Measurements from ENCODE around the gene CDK19. TPM values are rescaled to one million over a fixed set of nuclear protein-coding genes. Genes with fewer than 3 reads are reported as not detected.
A peak's percentile ranks its signal among the peaks of the same experiment; 100 is the strongest.
"Not testable (repeated sequence)": the region's sequence is repeated elsewhere in the genome, so short reads cannot be mapped to it uniquely, and the experiment has no call there.

CDK19 gene
- total RNA-seq, 1 experiment from 2014 or later: 14.5 TPM

DNA sequence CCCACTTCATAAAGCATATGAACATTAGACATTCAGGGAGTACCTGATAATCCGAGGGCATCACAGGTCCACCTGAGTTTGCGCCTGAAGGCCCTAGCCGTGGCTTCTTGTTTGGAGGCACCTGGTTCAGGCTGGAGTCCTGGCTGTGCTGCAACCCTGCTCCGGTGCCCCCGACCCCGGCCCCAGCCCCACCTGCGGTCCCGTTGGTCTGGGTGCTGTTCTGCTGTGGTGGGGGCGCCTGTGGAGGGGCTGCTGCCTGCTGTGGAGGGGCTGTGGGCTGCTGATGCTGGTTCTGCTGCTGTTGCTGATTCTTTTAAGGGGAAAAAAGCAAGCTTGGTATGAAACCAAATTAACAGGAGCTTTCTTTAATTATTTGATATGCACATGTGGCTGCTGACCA, 194.2 kb downstream of the CDK19 start:
- DNase-seq (ENCODE audit: low read depth): no peak

DNA sequence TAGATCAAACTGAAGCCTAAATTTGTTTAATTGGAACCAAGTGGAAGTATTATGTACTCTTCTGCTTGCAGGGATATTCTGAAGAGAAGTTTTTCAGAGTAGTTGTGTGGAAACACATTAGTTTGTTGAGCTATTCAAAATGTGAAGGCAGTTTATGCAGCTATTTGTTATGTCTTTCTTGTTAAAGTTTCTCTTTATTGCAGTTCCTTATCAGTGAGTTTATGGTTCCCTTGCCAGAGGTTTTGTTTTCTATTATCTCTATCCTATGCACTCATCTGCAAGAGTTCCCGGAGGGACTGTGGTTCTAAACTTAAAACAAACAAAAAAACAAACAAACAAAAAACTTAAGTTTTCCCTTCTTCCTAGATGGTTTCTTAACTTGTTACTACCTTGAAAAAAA, 195.2 kb downstream of the CDK19 start:
- DNase-seq (ENCODE audit: low read depth): no peak

DNA sequence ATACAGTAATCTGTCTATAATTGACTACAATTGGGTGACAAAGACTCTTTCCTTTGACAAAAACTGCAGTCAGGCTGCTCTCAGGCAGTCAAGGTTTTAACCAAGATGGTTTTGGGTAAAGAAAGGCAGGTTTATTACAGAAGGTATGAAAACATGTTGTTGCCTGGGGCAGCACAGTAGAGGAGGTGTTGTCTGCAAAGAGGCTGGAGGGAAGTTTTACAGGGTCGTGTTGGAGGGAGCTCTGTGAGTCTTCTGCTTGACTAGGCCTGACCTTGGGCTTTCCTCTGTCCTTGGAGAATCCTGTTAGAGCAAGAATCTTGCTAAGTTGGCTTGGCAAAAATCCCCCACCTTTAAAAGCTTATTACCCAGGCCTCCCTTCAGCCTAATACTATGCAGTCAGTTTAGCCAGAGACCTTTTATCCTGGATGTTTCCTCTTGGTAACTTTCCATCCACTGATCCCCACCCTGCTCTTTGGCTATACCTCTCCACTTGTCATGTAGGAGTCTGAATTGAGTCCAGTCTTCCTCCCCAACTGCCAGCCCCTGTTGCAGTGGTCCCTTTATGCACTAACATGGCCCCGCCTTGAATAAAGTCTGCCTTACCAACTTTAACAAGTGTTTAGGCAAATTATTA, 195.9 kb downstream of the CDK19 start:
- no peak for DNase-seq (ENCODE audit: low read depth)

DNA sequence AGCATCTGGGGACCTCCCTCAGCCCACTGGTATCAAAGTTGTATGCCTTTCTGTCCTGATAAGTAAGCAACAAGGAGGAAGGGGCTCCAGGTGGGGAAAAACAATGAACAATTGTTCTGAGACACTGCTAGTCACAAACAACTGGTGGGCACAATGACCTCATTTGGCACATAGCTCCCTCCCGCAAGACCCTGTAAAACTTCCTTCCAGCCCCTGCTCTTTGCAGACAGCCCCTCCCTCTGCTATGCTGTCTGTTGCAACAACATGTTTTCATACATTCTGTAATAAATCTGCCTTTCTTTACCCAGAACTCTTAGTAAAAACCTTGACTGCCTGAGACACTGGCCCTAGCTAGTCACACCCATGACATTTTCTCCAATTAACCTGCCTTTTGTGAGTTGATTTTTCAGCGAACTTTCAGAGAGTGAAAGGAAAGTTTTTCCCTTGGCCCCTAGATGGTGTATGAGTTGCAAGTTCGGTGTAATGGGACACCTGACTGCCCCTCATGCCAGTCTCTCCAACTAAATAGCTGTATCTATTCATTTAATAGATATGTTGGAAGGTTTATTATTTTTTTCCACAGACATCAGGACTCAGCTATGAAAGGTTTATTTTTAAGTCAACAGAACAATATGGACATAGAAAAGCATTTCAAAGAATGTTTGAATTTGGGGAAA, 196.5 kb downstream of the CDK19 start:
- peak; percentile 7 for DNase-seq (ENCODE audit: low read depth)

DNA sequence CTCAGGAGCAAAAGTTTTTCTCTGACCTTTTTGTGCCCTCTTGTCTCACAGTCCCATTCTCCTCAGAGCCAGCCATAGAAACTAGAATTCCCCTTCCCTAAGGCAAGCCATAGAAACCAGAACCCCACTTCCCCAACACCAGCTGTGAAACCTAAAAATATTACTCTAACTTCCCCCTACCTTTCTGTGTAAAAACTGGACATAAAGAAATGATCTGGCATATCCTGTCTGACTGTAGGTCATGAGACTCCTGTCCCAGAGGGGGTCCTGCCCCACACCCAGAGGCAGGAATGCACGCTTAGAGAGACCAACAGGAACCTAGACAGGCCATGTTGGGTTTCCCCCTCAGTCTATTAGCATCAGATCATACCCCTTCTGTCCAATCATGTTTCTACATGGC, 198.2 kb downstream of the CDK19 start:
- DNase-seq (ENCODE audit: low read depth): no peak

DNA sequence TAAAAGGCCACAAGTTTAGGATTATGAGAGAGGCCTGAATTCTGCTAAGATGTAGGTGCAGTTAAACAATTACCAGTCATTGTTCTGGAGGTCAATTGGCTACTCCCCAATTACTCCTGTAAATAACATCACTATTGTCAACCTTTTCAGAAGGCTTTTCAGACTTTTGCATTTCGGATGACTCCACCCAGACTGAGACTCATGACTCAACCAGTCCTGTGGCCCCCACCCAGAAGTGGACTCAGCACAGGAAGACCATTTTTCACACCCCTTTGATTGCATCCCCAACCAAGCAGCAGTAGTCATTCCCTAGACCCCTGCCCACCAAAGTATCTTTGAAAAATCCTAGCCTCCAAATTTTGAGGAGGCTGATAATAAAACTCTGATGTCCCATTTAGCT, 199.5 kb downstream of the CDK19 start:
- DNase-seq (ENCODE audit: low read depth): no peak

DNA sequence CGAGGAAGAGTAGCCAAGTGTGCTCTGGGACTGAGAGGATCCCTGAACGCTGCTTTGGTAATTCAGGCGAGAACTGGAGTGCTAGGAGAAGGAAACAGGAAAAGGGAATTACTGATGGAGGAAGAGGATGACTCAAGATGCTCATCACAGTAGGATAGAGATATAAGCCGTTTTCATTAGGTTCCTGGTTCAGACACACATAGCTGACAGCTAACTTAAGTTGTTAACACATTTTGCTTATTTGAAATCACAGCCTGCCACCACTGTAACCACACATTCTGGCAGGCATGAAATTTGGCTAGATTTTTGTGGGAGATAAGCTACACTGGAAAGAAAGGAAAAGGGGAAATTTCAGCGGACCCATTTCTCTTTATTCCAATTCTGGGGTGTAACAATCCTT, 200.7 kb downstream of the CDK19 start:
- no peak for DNase-seq (ENCODE audit: low read depth)

DNA sequence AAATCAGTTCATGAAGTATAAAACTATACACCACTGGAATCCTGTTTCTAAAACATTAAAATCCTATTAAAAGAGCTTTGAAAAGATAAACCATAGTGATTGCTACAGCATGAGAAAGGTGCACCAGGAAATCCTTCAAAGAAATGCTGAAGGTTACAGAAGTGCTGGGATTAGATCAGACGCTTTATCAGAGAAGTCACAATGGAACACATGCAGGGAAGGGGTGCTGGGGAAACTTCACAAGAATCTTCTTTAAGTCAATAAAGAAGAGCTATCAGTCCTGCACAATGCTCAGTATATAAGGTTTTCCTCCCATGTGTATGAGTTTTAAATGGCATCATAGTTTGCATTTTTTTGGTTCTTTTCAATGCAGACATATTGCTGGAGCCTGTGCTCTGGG, 201.2 kb downstream of the CDK19 start:
- DNase-seq (ENCODE audit: low read depth): no peak

DNA sequence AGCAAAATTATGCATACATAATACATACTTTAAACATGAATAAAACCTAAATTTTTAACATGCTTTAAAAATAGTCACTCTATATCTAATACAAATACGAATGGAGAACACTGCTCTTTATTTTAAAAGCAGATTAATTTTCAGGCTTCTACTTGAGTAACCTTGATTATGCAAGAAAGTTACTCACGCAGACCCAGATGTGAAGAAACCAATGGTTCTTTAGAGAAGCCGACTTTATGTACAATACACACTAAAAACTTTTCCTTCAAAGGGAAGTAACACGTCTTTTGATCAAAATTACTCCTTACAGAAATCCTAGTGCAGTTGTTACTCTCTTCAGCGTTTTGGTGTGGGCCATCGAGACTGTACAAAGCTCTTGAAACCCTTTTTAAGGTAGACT, 201.9 kb downstream of the CDK19 start:
- DNase-seq (ENCODE audit: low read depth): no peak

DNA sequence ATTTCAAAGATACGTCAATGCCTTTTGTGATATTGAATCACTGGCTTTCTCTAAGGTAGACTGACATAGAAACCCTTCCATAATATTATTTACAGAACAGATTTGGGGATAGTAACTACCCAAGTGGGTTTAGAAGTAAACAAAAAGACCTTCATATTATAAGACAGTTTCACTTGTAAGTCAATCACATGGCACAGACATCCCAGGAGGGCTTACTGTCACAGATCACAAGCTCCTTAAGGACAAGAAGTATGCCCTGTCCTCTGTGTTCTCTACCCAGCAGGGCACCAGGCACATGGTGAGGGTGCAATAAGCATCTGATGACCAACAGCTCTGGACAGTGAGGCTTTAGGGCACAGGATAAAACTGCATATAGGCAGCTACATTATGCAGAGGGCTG, 203.0 kb downstream of the CDK19 start:
- no peak for DNase-seq (ENCODE audit: low read depth)

DNA sequence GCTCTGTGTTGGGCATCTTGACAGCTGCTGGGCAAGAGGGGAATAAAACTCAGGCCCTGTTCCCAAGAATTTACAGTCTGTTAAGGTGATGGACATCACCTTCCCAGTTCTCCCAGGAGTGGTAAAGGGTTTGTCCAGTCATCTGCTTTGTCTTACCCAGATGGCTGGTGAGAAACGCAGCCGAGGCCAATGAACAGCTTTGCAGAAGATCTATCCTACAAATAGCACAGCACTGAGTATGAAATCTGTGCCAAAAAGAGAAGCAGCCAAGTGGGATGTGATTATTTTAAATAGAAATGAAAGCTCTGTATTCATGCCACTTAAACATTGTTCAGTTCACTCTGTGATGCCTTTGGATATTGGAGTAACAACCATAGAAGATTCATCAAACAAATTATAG, 206.2 kb downstream of the CDK19 start:
- no peak for DNase-seq (ENCODE audit: low read depth)

DNA sequence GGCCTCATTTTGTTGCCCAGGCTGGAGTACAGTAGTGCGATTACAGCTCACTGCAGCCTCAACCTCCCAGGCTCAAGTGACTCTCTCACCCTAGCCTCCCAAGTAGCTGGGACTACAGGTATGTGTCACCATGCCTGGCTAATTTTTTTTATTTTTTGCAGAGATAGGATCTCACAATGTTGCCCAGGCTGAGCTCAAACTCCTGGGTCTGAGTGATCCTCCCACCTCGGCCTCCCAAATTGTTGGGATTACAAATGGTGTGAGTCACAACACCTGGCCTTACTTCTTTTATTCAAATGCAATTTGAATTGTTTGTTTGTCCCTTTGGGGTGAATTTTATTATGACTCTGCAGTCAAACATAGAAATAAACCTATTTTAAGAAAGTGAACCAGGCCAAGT, 207.1 kb downstream of the CDK19 start:
- no peak for DNase-seq (ENCODE audit: low read depth)

DNA sequence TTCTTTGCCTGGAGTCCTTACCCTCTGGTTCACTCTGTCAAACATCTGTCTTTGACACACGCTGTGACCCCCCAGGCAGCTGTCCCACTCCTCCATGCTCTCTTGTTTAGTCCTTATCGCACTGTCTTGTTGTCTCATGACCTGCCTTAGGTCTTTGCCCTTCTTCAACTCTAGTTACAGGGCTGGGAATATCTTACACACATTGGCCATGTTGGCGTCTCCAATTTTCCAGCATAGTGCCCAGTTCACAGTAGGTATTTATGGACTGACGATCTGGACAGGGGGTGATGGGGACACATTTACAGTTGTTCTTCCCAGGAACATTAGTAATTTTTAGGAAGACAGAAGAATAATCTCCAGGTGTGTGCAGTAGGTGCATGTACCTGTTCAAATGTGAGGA, 209.1 kb downstream of the CDK19 start:
- DNase-seq (ENCODE audit: low read depth): no peak

DNA sequence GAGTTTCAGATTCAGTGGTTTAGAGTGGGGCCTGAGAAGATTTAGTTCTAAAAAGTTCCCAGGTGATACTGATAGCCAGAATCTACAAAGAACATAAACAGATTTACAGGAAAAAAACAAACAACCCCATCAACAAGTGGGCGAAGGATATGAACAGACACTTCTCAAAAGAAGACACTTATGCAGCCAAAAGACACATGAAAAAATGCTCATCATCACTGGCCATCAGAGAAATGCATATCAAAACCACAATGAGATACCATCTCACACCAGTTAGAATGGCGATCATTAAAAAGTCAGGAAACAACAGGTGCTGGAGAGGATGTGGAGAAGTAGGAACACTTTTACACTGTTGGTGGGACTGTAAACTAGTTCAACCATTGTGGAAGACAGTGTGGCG, 214.6 kb downstream of the CDK19 start:
- not testable (repeated sequence) for DNase-seq (ENCODE audit: low read depth)

DNA sequence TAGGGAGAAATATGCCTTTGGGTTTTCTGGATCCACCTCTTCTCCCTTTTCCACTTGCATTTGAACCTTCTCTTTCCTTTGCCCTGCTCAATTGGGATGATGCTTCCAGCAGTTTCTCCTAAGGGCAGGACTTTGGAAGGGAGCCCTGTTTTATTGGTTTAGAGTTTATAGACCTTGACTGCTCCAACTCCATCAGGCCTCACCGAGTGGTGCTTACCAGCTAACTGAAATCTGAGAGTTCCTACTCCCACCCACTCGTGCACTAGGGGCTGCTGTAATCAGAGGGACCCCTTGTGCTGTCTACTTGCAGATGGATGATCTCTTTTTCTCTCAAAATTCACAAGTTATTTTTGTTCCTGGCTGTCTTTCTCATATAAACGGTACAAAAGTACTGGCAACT, 217.5 kb downstream of the CDK19 start:
- no peak for DNase-seq (ENCODE audit: low read depth)

DNA sequence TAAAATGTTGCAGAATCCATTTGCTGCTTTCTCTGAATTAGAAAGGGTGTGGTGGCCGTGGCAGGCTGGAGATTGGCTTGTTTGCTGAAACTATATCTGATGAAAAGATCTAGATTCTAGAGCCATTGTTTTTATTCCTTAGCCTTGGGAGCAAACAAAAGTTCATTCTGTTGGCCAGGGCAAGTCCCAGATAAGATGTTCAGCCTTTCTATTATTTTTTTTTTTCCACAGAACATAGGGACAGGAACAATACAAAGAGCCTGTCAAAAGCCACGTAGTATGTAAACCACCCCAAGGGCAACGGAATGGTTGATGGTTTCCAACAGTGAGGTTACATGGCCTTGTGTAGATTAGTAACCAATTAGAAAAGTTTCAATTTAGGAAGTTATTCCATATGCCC, 218.9 kb downstream of the CDK19 start:
- no peak for DNase-seq (ENCODE audit: low read depth)

DNA sequence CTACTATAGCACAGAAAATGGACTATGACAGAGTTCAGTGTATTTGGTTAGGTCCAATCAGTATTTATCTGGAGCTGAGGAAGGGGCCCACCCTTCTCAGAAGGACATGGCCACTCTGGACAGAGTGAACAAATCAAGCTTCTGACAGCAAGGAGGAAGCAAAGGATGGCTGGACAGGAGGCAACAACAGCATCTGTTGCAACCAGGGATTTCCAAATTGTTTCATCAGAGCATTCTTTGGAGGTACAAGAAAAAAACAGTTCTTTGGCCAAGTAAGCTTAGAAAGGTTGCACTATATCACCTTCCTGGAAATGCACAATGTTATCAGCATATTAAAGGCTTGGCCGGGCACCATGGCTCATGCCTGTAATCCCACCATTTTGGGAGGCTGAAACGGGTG, 220.2 kb downstream of the CDK19 start:
- DNase-seq (ENCODE audit: low read depth): no peak

DNA sequence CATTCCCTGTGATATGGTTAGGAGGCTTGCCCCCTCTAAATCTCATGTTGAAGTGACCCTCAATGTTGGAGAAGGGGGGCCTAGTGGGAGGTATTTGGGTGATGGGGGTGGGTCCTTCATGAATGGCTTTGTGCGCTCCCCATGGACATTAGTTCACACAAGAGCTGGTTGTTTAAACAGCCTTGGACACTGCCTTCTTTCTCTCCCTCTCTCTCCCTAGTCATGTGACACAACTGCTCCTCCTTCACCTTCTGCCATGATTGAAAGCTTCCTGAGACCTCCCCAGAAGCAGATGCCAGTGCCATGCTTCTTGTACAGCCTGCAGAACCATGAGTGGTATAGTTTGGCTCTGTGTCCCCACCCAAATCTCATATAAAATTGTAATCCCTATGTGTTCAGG, 221.6 kb downstream of the CDK19 start:
- DNase-seq (ENCODE audit: low read depth): no peak

DNA sequence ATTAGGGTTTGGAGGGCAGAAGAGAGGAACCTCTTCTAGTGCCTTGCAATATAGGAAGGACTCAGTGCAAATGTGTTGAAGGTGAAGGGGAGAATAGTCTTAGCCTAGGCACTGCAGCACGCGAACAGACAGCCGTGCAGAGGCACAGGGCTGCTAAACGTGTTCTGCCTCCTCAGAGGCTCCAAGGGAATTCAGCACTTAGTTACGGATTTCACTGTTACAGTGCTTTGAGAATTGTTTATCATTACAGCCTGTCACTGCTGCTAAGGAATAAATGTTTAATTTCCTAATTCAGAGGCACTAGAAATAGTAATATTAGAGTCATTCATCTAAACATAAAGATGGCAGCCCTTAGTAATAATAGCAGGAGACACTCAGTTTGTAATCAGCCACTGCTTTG, 222.5 kb downstream of the CDK19 start:
- no peak for DNase-seq (ENCODE audit: low read depth)

DNA sequence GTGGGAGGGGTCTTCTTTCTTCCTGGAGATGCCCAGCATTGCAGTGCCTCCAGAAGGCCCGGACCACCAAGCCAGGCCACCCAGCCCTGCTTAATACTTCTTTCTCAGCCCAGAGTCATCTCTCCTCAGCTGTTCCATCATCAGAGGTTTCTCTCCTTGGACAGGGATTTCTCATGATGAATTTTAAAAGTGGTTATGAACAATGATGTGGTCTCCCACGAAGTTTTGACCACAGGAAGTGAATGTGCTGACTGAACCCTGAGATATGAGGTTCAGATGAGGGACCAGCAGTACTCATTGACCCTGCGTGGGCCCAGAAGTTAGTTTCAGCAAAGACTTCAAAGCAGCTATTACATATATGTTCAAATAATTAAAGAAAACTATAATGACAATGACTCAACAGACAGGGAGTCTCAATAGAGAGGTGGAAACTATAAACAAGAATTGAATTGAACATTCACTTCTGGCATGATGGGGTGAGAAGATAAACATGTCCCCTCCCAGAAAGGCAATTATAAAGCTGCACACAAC, 224.4 kb downstream of the CDK19 start:
- peak; percentile 29 for DNase-seq (ENCODE audit: low read depth)

DNA sequence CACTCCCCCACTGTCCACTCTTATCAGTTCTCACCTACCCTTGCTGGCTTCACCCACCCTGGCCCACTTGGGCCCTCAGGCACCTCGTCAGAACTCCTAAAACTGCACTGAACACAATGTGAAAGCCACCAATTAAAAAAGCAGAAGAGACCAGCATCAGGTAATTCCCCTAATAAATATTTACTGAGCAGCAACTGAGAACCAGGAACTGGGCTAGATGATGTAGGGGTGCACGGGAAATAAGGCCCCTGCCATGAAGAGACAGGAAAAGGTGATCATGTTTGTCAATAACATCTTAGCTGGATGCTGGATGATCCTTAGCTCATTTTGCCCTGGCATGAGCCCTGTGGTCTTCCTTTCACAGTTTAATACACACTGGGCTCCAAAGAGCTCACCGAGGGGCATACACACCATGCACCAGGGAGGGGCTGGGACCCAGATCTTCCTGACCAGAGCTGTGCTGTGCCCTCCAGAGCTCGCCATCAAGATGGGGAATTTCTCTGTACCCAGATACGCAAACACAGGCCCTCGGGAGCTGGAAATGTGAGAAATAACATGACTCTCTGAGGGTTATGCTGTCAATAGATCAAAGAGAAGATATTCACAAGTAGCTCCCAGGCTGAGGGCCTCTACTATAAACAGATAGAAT, 225.3 kb downstream of the CDK19 start:
- no peak for DNase-seq (ENCODE audit: low read depth)

DNA sequence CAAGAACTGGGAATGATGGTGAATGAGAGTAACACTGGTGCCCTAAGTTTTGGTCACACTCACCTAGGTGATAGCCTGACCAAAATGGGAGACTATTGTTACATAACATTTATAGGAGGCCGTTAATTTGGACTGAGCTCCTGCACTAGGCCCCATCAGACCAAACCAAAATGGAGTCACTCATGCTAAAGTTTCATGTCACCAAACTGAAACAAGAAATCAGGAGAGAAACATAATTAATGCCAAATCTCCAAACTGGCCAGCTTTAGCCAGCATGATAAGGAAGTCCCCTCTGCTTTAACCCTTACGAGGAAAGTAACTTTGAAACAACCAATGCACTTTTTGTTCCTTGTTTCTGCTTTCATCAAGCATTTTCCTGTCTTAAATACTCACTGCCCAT, 227.9 kb downstream of the CDK19 start:
- DNase-seq (ENCODE audit: low read depth): no peak

DNA sequence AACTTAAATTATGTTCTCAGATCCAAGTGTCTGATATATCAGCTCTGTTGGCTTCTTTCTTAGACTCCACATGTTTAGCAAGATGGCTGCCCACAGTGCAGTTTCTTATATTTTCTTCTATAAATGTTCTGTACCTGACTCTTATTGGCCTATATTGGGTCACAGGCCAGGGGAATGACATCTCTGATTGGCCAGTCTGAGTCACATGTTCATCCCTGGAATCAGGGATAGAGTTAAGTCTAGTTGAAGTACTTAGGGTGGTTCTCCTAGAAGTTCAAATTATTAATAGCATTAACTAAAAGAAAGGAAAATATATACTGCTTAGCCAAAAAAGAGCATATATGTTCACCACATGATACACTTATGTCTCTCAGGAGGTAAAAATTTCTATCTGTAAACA, 233.6 kb downstream of the CDK19 start:
- DNase-seq (ENCODE audit: low read depth): no peak
